HG03139 (cell line): Measurements from ENCODE around the gene ACYP2.
"Not testable (repeated sequence)": the region's sequence is repeated elsewhere in the genome, so short reads cannot be mapped to it uniquely, and the experiment has no call there.

Experiments
- ATAC-seq: cut with Tn5 transposase; IDR thresholded peaks from one replicate; pipeline ENCODE4 v1.9.1; 2021; ENCODE audit not compliant: unreplicated experiment

ACYP2 gene

DNA sequence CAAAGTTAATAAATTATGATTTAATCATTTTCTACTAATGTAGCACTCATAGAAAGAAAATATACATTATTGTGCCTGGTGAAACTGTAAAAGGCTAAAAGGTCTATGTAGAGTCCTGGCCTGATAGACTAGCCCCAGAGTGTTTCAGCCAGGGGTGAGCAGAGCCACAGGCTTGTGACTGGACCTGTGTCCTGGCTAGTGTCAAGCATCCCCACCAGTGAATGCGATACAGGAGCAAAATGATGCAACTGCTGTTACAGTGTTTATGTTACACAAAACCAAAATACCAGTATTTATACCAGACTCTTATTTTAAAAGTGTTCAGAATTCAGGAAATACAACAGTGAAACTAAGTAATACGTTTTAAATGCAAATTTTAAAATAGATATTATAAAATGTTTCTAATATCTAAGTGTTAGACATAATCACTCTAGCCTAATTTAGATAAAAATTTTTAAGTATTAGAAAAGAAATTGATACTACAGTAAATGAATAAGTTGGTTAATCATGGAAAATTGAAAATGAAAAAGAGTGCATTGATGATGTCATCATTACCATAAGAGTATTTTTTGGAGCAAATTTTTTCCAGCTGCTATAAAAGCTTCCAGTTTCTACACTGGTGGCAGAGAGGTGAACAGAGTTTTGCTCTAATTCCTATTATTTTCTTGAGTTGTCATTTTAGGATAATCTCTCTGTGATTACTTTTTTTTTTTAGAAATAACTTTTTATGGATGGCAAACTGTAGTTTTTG lies 146.8 kb downstream of the ACYP2 start:
- ATAC-seq: no peak

DNA sequence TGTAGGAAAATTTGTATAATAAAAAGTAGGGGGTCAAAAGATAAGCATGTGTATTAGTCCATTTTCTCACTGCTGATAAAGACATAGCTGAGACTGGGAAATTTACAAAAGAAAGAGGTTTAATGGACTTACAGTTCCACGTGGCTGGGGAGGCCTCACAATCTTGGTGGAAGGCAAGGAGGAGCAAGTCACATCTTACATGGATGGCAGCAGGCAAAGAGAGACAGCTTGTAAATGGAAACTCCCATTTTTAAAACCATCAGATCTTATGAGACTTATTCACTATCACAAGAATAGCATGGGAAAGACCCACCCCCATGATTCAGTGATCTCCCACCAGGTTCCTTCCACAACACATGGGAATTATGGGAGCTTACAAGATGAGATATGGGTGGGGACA lies 149.7 kb downstream of the ACYP2 start:
- not testable (repeated sequence) for ATAC-seq

DNA sequence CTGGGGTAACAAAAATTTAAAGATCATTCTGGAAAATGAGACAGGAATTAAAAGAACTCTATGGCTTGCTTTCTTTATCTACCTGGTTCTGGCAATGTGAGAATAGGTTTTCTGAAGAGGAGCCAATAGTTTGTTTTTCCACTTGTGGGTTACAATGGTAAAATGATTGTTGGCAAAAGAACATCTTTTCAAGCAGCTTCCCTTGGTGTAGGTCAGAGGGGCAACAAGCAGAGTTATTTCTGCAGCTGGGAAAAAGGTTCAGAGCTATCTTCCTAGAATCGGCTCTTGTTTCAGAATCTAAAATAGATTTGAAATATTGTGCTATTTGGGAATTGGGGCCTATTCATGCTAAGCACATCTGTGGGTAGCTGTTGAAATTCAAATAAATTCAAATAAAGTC lies 152.2 kb downstream of the ACYP2 start:
- no peak for ATAC-seq

DNA sequence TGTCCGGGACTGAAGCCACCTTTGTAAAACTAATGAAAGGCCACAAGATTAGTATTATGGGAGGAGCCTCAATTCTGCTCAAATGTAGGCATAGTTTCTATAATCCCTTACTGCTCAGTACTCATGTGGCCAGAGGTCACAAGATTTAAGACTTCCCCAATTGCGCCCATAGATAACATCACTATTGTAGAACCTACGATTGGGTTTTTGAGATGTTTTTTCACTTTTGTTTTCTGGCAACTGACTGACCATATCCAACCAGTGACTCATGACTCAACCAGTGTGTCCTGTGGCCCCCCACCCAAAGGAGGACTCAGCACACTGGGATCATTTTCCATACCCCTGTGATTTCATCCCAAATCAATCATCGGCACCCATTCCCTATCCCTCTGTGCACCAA lies 155.8 kb downstream of the ACYP2 start:
- no peak for ATAC-seq

DNA sequence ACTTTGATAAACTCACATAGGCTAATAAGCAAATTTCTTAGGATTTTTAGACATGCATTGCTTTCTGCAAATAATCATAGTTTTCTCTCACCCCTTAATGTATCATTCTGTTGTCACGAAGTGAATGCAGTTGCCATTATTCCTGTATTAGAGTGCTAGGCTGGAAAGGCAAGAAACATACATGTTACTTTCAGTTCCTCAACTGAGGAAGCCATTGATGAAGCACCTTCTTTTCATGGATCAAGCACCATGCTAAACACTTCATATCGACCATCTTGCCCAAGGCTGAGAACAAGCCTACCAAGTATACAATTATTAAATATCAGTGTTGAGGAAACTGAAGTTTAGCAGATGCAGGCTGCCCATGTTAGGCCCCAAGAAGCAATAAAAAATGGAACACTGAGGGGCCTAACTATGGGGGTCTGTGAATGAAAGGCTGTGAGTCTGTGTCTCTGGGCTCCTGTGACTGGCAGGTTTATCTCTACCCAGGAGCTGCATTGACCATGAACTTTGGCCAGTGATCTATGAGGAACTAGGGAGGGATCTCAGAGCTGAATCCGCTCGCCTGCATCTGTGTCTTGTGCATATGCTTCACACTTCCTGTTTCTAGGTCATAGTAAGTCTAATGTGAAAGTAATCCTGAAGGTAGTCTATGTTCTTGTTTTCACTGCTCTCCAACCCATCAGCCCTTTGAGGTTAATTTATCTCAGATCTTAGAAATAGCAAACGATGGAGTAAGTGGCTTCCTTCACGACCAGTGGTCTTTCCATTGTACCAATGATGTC lies 156.6 kb downstream of the ACYP2 start:
- ATAC-seq: peak; percentile 90

DNA sequence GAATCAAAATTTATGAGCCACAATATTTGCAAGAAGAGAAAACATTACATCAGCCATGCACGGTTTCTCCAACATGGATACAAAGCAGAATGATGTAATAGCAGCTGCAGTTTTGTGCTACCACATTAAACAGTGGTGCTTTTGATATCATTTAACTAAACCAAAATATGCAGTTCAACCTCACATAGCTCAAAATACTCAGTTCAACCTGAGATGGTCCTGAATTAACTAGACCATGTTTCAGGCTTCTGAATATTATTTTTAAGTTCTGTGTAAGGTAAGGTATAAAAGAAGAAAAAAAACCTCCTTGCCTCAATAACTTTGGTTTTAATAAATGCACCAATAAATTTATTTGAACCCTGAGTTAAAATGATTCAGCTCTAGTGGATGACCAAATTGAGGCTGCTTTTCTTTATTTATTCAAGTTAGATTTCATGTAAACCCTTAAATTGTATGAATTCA lies 159.4 kb downstream of the ACYP2 start:
- no peak for ATAC-seq

DNA sequence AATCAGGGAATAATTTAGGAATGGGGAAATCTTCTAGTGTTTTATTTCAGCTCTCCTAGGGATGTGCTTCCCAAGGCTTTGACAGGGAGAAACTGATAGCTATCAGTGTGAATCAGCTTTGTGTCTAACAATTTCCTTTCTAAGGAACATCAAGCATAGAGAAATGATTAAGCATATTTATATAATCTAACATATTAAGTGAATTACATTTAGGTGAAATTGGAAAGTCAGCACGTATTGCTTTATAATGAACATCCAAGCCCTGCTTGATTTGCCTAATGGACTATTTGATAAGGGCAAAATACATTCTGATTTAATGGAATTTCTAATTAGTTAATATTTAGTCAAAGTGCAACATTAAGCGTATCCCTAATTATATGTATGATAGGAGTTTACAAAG lies 160.1 kb downstream of the ACYP2 start:
- ATAC-seq: no peak

DNA sequence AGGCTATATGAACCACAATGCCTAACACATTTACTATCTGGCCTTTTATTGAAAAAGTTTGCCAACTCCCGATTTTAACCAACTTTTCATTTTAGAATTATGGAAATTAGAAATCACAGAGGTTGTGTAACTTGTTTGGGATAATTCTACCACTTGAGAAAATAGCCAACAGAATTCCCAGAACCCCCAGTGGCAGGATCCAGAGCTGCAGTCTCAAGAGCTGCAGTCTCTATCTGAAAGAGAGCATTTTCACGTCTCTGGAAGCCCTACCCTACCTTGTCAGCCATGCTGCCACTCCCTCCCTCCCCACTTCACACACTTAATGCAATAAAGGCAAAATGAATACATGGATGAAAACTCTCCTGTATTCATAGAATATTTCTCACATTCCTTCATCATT lies 164.0 kb downstream of the ACYP2 start:
- ATAC-seq: no peak

DNA sequence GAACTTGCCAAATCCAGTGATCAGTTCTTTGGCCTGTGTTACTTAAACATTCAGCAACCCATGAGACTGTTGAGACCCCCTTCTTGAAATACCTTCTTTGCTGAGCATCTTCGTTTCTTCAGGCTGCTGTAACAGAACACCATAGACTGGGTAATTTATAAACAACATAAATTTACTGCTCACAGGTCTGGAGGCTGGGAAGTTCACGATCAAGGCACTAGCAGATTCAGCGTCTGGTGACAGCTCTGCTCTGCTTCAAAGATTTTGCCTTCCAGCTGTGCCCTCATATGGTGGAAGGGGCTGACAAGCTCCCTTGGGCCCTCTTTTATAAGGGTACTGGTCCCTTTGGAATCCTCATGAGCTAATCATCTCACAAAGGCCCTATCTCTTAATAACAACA lies 169.4 kb downstream of the ACYP2 start:
- no peak for ATAC-seq

DNA sequence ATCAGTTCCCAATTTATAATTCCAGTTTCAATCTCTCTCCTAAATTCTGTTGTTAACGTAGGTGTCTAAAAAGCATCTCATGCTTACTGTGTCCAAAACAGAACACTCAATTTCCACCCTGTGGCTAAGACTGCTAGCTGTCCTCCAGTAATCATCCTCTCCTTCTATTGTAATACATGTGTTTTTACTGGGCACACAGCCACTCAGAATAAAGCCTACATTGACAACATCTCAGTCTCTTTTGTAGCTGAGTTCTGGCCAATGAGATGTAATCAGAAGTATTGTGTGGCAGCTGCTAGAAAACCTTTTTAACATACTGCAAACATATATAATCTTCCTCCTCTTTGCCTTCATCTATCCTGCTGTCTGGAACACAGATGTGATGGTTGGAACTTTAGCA lies 170.0 kb downstream of the ACYP2 start:
- no peak for ATAC-seq

DNA sequence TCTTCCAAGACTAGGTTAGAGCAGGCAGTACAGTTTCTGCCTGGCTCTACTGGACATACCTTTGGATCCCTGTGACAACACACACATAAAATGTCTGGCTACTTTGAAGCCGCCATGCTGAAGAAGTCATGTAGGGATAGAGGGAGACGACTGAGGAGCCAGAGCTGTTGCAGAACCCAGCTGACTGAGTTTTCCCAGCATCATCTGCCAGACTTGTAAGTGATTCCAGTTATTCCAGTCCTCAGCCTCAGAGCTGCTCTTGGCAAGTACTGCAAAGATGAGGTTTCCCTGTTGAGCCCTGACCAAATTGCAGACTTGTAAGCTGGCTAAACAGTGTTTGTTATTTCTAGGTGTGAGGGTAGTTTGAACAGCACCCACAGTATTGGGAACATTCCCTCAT lies 172.1 kb downstream of the ACYP2 start:
- no peak for ATAC-seq

DNA sequence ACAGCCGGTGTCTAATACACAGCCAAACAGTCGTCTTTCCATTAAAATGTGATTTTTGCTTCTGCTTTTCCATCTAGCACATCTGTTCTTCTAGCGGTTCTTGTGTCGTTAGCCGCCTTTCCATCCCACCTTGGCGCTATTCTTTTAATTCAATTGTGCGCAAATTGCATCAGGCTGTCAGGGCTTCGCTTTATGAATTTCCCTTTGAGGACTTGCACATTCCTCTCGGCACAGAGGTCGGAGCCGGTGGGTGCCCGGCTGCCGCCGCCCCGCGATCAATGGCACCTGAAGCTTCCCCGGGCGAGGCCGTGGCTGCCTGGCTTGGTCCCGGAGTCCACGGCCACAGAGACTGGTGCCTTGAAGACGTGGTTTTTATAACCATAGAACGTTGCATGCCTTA lies 174.5 kb downstream of the ACYP2 start:
- ATAC-seq: no peak

DNA sequence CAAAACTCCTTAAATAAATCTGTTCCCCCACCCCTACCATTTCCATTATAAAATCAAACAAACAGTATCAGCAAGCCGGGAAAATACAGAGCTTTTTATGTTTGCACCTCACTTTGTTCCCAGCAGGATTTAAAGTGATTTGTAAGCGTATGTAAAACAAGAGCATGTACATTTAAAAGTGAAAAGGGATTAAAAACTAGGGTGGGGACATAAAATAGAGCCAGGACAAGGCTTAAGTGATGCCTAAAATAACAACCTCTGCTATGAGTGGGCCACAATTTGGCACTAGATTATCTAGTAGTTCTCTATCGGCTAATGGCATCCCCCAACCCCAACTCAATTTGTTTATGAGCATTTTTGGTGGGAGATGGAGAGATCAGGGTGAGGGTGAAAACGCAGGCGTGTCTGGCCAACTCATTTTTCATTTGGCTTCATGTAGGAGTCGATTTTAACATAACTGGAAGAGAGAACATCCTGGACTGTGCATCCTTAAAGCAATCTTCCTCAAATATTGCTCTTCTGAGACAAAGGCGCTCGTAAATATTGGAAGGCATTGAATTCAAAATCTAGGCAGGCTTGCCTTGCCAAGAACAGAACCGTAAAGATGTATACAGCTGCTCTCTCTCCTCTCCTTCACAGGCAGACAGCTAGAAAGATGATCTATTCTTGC lies 175.1 kb downstream of the ACYP2 start:
- no peak for ATAC-seq

DNA sequence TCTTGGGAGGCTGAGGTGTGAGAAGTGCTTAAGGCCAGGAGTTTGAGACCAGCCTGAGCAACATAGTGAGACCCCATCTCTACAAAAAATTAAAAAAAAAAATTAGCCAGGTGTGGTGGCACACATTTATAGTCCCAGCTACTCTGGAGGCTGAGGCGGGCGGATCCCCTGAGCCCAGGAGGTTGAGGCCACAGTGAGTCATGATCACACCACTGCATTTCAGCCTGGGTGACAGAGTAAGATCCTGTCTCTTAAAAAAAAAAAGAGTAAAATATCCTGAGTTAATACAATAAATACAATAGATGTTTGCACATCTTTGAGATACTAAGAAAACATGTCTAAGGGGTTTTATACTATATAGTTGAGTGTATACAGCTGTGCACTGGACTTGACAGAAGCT lies 179.2 kb downstream of the ACYP2 start:
- not testable (repeated sequence) for ATAC-seq

DNA sequence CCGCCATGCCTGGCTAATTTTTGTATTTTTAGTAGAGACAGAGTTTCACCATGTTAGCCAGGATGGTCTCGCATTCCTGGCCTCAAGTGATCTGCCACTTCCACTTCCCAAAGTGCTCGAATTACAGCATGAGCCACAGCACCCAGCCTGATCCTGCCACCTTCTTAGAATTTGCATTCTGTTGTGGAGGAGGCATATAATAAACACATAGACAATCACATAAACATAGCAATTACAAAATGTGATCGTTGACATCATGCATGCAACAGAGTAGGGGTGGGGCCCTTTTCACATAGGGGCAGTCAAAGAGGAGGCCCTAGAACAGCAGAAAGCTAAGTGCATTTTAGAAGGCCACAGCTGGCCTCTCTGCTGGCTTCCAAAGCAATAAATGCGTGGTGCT lies 180.5 kb downstream of the ACYP2 start:
- ATAC-seq: no peak

DNA sequence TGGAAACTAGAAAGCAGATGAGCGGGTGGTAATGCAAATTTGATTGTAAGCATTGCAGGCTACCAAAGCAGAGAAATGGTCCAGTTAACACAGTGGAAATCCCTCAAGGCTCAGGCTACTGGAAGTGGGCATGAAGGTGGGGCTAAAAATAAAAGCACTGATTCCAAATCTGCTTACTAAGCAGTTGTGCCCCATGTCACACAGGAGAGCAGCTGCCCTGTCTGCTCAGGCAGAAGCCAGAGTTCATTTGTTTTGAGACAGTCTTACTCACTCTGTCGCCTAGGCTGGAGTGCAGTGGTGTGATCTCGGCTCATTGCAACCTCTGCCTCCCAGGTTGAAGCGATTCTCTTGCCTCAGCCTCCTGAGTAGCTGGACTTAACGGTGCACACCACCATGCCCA lies 183.1 kb downstream of the ACYP2 start:
- ATAC-seq: no peak

DNA sequence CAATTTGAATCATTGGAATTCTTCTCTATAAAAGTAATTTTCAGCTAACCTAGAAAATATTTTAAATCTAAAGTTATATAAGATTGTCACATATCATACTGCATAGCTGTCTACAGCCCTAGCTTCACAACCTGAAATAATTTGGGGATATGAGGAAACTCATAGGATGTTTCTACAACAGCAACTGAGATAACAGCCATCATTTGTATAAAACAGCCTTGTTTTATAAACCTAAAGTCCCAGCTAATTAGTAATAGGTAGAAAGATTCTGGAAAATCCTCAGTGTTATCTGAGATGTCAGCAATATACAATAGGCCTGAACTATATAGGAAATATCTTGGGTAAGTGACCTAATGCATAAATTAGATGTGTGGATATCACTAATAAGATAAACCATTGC lies 188.2 kb downstream of the ACYP2 start:
- no peak for ATAC-seq

DNA sequence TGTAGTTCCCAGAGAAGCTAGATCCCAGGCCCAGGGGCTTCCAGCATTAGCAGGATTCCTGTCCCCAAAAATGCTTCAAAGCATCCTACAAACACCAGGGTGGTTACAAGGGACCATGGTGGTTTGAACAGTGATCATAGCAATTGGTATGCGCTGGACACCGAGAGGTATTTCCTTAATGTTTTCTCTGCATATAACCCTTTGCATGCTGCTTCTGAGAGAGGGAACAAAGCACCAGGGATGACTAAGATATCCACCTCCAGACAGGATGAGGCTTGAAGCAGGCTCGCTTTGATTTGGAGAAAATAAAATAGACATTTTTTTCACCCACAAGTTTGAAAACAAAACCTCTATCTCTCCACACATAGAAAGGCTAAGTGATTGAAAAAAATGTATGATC lies 191.1 kb downstream of the ACYP2 start:
- ATAC-seq: no peak

DNA sequence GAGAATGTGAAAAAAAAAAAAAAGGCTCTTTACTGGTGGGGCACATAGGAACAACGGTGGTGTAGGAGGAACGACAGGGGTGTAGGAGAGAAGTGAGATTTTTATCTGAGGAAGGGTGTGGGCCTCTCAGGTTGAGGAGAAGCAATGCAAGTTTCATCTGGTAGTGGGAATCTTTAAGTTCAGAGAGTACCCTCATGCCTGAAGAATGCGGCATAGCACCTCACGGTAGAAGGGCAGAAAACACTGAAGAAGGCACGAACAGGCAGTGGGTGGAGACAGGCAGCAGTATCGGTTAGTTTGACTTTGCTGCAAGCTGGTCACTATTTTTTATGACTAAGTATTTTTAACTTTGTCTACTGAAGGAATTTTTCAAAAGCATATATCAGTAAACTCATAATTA lies 192.8 kb downstream of the ACYP2 start:
- ATAC-seq: no peak

DNA sequence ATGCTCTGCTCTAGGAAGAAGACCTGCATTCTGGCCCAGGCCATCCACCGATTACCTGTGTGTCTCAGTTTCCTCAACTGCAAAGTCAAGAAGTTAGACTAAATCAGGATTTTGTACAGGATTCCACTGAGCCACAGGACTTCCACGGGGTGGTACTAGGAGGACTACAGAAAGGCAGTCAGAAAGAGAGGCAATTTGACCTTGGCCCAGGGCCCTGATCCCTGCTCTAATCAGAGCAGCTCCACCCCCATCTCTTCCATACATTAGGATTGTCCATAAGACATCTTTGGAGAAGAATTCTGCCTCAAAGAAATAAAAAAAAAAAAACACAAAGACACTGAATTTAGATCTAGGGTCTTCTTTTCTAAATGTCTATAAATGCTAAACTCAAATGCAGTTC lies 193.4 kb downstream of the ACYP2 start:
- ATAC-seq: no peak

DNA sequence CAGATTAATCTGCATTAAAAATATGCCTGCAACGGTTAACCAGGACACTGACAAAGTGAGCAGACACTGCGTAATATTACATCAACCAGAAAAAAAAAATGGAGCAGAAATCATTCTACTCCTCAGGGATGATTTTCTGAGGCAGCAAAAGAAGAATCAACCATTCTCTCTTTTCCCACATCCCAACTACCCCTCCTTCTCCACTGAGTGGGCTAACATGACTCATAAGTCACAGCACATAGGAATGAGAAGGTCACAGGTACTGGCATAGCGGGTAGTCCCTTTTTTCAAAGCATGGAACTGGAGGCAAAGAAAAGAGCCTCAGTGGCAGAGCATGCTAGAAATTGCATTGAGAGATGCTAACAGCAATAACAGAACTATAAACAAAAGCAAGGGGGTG lies 194.9 kb downstream of the ACYP2 start:
- ATAC-seq: no peak

DNA sequence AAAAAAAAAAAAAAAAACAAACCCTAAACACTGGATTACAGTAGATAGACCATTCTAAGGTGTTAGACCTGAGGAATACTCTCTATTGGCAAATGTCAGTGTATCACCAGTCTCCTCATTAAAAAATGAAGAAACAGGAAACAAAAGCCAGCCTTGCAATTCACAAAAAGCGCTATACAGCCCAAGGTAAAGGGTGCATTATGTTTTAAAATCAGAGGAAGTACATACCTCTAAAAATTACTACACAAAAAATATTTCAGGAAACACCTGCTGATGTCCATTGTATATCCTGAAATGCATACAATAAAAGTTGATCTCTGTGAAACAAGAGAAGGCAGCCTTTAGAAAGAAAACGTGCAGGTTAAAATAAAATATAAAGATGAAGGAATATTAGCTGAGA lies 195.5 kb downstream of the ACYP2 start:
- ATAC-seq: no peak
